Panc1 (cell line): ENCODE measurements around the gene SLF2. TPM values are rescaled to one million over a fixed set of nuclear protein-coding genes. Genes with fewer than 3 reads are reported as not detected.
A peak's percentile ranks its signal among the peaks of the same experiment; 100 is the strongest.

ENCODE experiments used
- ATAC-seq: fragments of 200-7000 bp; cut with Tn5 transposase; 2 replicates; pipeline ENCODE4 v1.9.1; 2020; ENCODE audit warnings: mild to moderate bottlenecking, moderate library complexity
- BruUV-seq: library from RNA; stranded (reverse); fragments of 400-500 nt; replicated peaks from 2 replicates; lab custom pipeline; 2021; lab: Mats Ljungman, UMichigan
- CTCF ChIA-PET: fragments of 300-600 bp; sonication (Branson Sonifier 250); formaldehyde crosslinking; loops from one replicate; lab custom pipeline; 2022; ENCODE audit warnings: antibody characterized with exemption; lab: Charles Lee
- POLR2A ChIA-PET: fragments of 300-600 bp; sonication (Branson Sonifier 250); formaldehyde crosslinking; loops from one replicate; lab custom pipeline; 2022; ENCODE audit warnings: antibody characterized with exemption; lab: Charles Lee
- DNase-seq: peaks from one replicate; pipeline ENCODE4 v3.0.0-alpha.2; 2010; ENCODE audit warnings: low read depth, low spot score
- H3K27ac ChIP-seq: 2 replicates; pipeline ENCODE4 v1.5.1; 2011; ENCODE audit warnings: mild to moderate bottlenecking, low read length, inconsistent platforms
- H3K27me3 ChIP-seq: fragments of 200-500 bp; sonication (Bioruptor generic); 2 replicates; pipeline ENCODE4 v1.6.0; 2014; ENCODE audit warnings: low read length, inconsistent platforms; ENCODE audit not compliant: control insufficient read depth, insufficient read depth
- H3K36me3 ChIP-seq: fragments of 200-500 bp; sonication (Bioruptor generic); 2 replicates; pipeline ENCODE4 v1.5.1; 2014; ENCODE audit warnings: inconsistent platforms, mild to moderate bottlenecking, low read length, moderate library complexity; ENCODE audit not compliant: control insufficient read depth, insufficient read depth
- H3K4me1 ChIP-seq: 2 replicates; pipeline ENCODE4 v1.5.1; 2011; ENCODE audit warnings: inconsistent platforms, mild to moderate bottlenecking, low read length, moderate library complexity; ENCODE audit not compliant: control insufficient read depth, insufficient read depth
- H3K4me3 ChIP-seq, 2 experiments: 2 replicates each; pipeline ENCODE4 v1.5.1; 2011 to 2012; ENCODE audit warnings: low read depth in 2 of 2, low read length in 2 of 2, mild to moderate bottlenecking in 2 of 2, inconsistent platforms in 1 of 2, moderate library complexity in 1 of 2
- H3K9me3 ChIP-seq: fragments of 200-500 bp; sonication (Bioruptor generic); 2 replicates; pipeline ENCODE4 v1.5.1; 2014; ENCODE audit warnings: low read depth, mild to moderate bottlenecking, inconsistent platforms, low read length, moderate library complexity; ENCODE audit not compliant: control insufficient read depth, insufficient read depth
- POLR2AphosphoS5 ChIP-seq: IDR thresholded peaks from 2 replicates; pipeline ENCODE4 v1.6.1; 2012; ENCODE audit warnings: mild to moderate bottlenecking, low read depth, low read length, moderate library complexity
- SIN3A ChIP-seq: IDR thresholded peaks from 2 replicates; pipeline ENCODE4 v1.6.1; 2012; ENCODE audit warnings: low read depth, mild to moderate bottlenecking, low read length, moderate library complexity, borderline replicate concordance; ENCODE audit not compliant: insufficient read depth
- TCF7L2 ChIP-seq: IDR thresholded peaks from 2 replicates; pipeline ENCODE4 v1.6.1; 2011; ENCODE audit warnings: mild to moderate bottlenecking, low read depth, low read length, inconsistent platforms
- in situ Hi-C: cut with HindIII; loops from 2 replicates; pipeline ENCODE4 v1.10.0; 2016; ENCODE audit warnings: low sequenced_read_pairs, low pct_unique_long_range_greater_than_20kb
- intact Hi-C: fragments of 100-400 bp; cut with micrococcal nuclease; formaldehyde crosslinking; loops from one replicate; pipeline ENCODE4 v1.10.0; 2022; ENCODE audit not compliant: unreplicated experiment
- total RNA-seq: library from RNA; stranded (reverse); gene quantifications from one replicate; pipeline ENCODE4 v1.2.1, GENCODE V29; 2021; ENCODE audit not compliant: unreplicated experiment
- TF ChIP-seq, protein P1 (sequence below), 2 experiments: IDR thresholded peaks; 2 replicates each; pipeline ENCODE4 v1.6.1; 2011 to 2012; ENCODE audit warnings: low read depth in 2 of 2, control low read depth in 1 of 2, low read length in 1 of 2, mild to moderate bottlenecking in 1 of 2, moderate library complexity in 1 of 2; ENCODE audit not compliant: insufficient read depth in 1 of 2
- TF ChIP-seq, protein P2 (sequence below): fragments of 450-650 bp; IDR thresholded peaks from 2 replicates; pipeline ENCODE4 v1.5.1; 2017; ENCODE audit warnings: mild to moderate bottlenecking

Gene SLF2
- total RNA-seq, 1 experiment from 2014 or later = 38.8 TPM

DNA sequence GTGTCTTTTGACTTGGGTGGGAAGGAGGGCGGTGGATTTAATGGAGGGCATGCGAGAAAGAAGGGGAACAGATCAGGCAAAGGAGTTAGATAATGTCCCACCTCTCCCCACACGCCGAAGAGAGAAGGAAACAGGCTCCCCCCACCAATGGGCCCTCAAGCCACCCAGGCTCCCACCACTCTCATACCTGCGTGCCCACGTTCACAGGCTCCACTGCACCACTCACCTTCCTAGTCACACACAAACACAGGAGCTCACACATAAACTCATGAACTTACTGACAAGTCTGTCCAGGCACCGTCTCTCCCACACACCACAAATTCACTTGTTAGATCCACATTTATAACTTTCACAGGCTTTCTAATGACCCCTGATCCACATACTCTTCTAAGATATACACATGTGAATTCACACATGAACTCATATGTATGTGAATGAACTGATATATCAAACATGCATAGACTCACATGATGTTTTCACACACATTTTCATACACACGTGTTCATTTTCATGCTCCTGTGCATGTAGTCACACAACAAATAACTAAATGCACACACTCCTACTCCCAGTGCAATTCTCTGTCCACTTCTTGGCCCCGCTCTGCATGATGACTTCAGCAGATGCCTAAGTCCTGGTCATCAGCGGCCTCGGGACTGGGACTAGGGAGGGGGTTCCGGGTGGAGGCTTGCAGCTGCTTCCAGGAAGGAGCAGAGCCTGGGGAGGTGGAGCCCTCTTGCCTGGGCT, 88.3 kb downstream of the SLF2 start:
- H3K27me3 ChIP-seq = no peaks in the 10 kb centered on the region
- POLR2A ChIA-PET = no interaction called here
- TF ChIP-seq POLR2AphosphoS5 (no peak), TCF7L2 (no peak), SIN3A (no peak)
- TF ChIP-seq, protein P1, sequence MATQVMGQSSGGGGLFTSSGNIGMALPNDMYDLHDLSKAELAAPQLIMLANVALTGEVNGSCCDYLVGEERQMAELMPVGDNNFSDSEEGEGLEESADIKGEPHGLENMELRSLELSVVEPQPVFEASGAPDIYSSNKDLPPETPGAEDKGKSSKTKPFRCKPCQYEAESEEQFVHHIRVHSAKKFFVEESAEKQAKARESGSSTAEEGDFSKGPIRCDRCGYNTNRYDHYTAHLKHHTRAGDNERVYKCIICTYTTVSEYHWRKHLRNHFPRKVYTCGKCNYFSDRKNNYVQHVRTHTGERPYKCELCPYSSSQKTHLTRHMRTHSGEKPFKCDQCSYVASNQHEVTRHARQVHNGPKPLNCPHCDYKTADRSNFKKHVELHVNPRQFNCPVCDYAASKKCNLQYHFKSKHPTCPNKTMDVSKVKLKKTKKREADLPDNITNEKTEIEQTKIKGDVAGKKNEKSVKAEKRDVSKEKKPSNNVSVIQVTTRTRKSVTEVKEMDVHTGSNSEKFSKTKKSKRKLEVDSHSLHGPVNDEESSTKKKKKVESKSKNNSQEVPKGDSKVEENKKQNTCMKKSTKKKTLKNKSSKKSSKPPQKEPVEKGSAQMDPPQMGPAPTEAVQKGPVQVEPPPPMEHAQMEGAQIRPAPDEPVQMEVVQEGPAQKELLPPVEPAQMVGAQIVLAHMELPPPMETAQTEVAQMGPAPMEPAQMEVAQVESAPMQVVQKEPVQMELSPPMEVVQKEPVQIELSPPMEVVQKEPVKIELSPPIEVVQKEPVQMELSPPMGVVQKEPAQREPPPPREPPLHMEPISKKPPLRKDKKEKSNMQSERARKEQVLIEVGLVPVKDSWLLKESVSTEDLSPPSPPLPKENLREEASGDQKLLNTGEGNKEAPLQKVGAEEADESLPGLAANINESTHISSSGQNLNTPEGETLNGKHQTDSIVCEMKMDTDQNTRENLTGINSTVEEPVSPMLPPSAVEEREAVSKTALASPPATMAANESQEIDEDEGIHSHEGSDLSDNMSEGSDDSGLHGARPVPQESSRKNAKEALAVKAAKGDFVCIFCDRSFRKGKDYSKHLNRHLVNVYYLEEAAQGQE (IDR thresholded peaks at IDR 0.05; ENCODE audit: insufficient read depth in 1 of 2, low read depth in 2 of 2, low read length in 1 of 2) = no peak
- TF ChIP-seq, protein P2, sequence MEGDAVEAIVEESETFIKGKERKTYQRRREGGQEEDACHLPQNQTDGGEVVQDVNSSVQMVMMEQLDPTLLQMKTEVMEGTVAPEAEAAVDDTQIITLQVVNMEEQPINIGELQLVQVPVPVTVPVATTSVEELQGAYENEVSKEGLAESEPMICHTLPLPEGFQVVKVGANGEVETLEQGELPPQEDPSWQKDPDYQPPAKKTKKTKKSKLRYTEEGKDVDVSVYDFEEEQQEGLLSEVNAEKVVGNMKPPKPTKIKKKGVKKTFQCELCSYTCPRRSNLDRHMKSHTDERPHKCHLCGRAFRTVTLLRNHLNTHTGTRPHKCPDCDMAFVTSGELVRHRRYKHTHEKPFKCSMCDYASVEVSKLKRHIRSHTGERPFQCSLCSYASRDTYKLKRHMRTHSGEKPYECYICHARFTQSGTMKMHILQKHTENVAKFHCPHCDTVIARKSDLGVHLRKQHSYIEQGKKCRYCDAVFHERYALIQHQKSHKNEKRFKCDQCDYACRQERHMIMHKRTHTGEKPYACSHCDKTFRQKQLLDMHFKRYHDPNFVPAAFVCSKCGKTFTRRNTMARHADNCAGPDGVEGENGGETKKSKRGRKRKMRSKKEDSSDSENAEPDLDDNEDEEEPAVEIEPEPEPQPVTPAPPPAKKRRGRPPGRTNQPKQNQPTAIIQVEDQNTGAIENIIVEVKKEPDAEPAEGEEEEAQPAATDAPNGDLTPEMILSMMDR = no peak
- in situ Hi-C loops = no loop called here
- peaks cover 11% of the 10 kb centered on the region; the same call in 1 of the 2 replicates for H3K36me3 ChIP-seq
- peak overlapping the region; percentile 92 for H3K27ac ChIP-seq
- H3K4me3 ChIP-seq = peak overlapping the region; percentile 71 to 74; a peak in 2 of 4 replicates
- H3K4me1 ChIP-seq = peaks cover 31% of the 10 kb centered on the region
- intact Hi-C loops = no loop called here
- no peaks in the 10 kb centered on the region for H3K9me3 ChIP-seq
- CTCF ChIA-PET = no interaction called here
- no peak for DNase-seq
- ATAC-seq = no peak
- TSS peak; percentile 66 for BruUV-seq

DNA sequence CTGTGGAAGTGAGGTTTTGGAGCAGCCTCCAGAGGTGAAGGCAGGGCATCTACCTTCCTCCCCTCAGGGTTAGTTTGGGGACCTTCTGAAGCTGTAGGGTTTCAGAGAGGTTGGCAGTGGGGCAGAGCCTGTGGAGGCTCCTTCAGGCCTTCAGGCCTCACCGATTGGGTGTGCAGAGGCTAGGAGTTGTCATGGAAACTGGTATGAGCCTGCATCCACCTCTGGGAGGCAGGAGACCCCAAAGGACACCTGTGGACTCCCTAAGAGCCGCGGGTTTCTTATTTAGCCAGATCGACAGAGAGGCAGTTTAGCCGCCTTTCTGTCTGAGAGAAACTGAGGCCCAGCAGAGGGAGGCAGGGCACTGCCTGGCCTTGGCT, 88.9 kb downstream of the SLF2 start:
- H3K27me3 ChIP-seq = no peaks in the 10 kb centered on the region
- intact Hi-C loops (no loop called here), in situ Hi-C loops (no loop called here)
- H3K27ac ChIP-seq = no peak overlapping the region; the same call in 1 of the 2 replicates
- ATAC-seq = no peak
- DNase-seq = no peak
- no TSS peak for BruUV-seq
- POLR2A ChIA-PET = no interaction called here
- no peak overlapping the region for H3K4me3 ChIP-seq
- H3K4me1 ChIP-seq = peaks cover 25% of the 10 kb centered on the region
- H3K36me3 ChIP-seq = peaks cover 11% of the 10 kb centered on the region; the same call in 1 of the 2 replicates
- no peaks in the 10 kb centered on the region for H3K9me3 ChIP-seq
- CTCF ChIA-PET = no interaction called here
- TF ChIP-seq, protein P2 = no peak
- TF ChIP-seq SIN3A = no peak
- TF ChIP-seq TCF7L2 = no peak
- TF ChIP-seq POLR2AphosphoS5 = no peak
- TF ChIP-seq, protein P1 (IDR thresholded peaks at IDR 0.05; ENCODE audit: insufficient read depth in 1 of 2, low read depth in 2 of 2, low read length in 1 of 2) = no peak
